ENCODE results near the gene RHOU.

The RHOU gene

DNA sequence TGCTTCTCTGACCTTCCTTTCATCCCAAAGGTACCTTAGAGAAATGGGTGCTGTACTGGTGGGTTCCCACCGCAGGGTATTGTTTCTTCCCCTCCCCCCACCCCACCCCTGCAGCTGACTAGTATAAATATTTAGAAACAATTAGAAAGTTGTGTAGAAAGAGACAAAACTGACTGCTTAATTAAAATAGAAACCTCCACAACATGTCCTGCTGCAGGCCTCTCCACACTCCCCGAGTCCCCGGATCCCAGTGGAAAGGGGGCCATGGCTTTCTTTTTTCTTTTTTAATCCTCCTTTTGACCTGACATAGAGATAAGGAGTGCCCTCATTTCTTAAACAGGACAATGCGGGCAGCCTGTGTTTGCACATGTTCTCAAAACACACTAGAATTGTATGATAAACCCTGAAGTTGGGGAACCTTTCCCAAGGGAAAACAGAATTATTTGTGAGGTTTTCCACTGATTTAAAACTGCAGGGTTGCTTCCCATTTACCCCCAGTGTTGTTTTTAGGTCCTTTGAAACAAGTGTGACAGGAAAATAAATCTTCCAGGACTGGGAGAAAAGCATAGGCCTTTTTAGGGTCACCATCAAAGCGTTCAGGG is 1.7 kb downstream of the RHOU start:
- no peak for TF ChIP-seq EZH2phosphoT487 (IDR thresholded peaks at IDR 0.05; ENCODE audit: low read depth)
- TF ChIP-seq, protein P1, sequence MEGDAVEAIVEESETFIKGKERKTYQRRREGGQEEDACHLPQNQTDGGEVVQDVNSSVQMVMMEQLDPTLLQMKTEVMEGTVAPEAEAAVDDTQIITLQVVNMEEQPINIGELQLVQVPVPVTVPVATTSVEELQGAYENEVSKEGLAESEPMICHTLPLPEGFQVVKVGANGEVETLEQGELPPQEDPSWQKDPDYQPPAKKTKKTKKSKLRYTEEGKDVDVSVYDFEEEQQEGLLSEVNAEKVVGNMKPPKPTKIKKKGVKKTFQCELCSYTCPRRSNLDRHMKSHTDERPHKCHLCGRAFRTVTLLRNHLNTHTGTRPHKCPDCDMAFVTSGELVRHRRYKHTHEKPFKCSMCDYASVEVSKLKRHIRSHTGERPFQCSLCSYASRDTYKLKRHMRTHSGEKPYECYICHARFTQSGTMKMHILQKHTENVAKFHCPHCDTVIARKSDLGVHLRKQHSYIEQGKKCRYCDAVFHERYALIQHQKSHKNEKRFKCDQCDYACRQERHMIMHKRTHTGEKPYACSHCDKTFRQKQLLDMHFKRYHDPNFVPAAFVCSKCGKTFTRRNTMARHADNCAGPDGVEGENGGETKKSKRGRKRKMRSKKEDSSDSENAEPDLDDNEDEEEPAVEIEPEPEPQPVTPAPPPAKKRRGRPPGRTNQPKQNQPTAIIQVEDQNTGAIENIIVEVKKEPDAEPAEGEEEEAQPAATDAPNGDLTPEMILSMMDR (IDR thresholded peaks at IDR 0.05; ENCODE audit: low read depth, low read length) = no peak
- H3K79me2 ChIP-seq (ENCODE audit: low read length) = no peaks in the 10 kb centered on the region
- H3K4me2 ChIP-seq (ENCODE audit: low read length) = no peak overlapping the region
- H3K36me3 ChIP-seq (replicated peaks; ENCODE audit: low read depth, low read length) = no peaks in the 10 kb centered on the region
- no peaks in the 10 kb centered on the region for H3K9me3 ChIP-seq (ENCODE audit: insufficient read depth, low read length)
- no peaks in the 10 kb centered on the region for H4K20me1 ChIP-seq (ENCODE audit: insufficient read depth, low read length)
- H2AFZ ChIP-seq (ENCODE audit: low read depth, low read length) = no peak overlapping the region
- no peak overlapping the region for H3K27ac ChIP-seq (ENCODE audit: low read length)
- no peaks in the 10 kb centered on the region for H3K4me1 ChIP-seq (ENCODE audit: low read length)
- H3K9ac ChIP-seq (ENCODE audit: low read length) = no peak overlapping the region
- H3K27me3 ChIP-seq (ENCODE audit: low read depth, low read length) = peaks cover 33% of the 10 kb centered on the region
- no peak overlapping the region for H3K4me3 ChIP-seq (ENCODE audit: low read length)

DNA sequence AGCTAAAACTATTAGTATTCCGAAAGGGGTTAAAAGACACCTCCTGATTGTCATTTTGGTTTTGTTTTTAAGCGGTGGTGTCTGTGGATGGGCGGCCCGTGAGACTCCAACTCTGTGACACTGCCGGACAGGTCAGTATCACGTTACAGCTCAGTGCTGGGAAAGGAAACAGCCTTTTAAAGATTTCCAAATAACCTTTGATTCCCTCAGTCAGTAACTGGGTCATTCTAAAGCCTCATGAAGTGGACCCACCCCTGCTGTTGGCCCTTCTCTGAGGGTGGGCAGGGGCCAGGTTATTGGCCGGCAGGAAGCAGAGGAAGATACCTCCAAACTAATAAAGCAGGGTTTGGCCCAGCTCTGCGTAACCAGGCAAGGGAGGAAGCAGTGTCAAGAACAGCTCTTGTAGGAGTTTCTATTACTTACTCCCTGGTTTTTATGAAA is 2.3 kb downstream of the RHOU start:
- H4K20me1 ChIP-seq (ENCODE audit: insufficient read depth, low read length) = no peaks in the 10 kb centered on the region
- H3K27ac ChIP-seq (ENCODE audit: low read length) = no peak overlapping the region
- no peak overlapping the region for H3K4me3 ChIP-seq (ENCODE audit: low read length)
- no peaks in the 10 kb centered on the region for H3K36me3 ChIP-seq (replicated peaks; ENCODE audit: low read depth, low read length)
- no peak overlapping the region for H3K9ac ChIP-seq (ENCODE audit: low read length)
- H3K4me1 ChIP-seq (ENCODE audit: low read length) = no peaks in the 10 kb centered on the region
- TF ChIP-seq, protein P1 (IDR thresholded peaks at IDR 0.05; ENCODE audit: low read depth, low read length) = no peak
- no peak for TF ChIP-seq EZH2phosphoT487 (IDR thresholded peaks at IDR 0.05; ENCODE audit: low read depth)
- H2AFZ ChIP-seq (ENCODE audit: low read depth, low read length) = no peak overlapping the region
- peaks cover 33% of the 10 kb centered on the region for H3K27me3 ChIP-seq (ENCODE audit: low read depth, low read length)
- H3K4me2 ChIP-seq (ENCODE audit: low read length) = no peak overlapping the region
- no peaks in the 10 kb centered on the region for H3K9me3 ChIP-seq (ENCODE audit: insufficient read depth, low read length)
- H3K79me2 ChIP-seq (ENCODE audit: low read length) = no peaks in the 10 kb centered on the region

DNA sequence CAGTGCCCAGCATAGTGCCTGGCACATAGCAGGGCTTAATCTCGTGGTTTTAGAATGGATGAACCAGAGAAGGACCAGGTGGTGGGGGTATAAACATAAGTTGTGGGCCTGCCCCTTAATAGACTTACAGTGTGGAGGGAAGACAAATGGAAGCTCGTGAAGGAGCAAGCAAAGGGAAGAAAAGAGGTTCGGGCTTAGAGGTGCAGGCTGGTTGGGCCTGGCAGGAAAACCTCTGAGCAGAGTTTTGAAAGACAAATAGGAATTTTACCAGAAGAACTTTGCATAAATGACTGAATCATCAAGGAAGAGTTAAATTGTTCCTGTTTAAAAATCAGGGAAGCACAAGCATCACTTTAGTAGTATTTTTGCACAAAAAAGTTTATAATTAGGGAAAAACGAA is 4.5 kb downstream of the RHOU start:
- Histone ChIP-seq H2AFZ (ENCODE audit: low read depth, low read length) (no peak overlapping the region), H3K27me3 (ENCODE audit: low read depth, low read length) (peaks cover 28% of the 10 kb centered on the region; the same call in 1 of the 2 replicates), H3K4me3 (ENCODE audit: low read length) (no peak overlapping the region), H3K4me2 (ENCODE audit: low read length) (no peak overlapping the region), H3K9me3 (ENCODE audit: insufficient read depth, low read length) (no peaks in the 10 kb centered on the region), H3K36me3 (replicated peaks; ENCODE audit: low read depth, low read length) (no peaks in the 10 kb centered on the region), H4K20me1 (ENCODE audit: insufficient read depth, low read length) (no peaks in the 10 kb centered on the region), H3K79me2 (ENCODE audit: low read length) (no peaks in the 10 kb centered on the region), H3K4me1 (ENCODE audit: low read length) (no peaks in the 10 kb centered on the region), H3K9ac (ENCODE audit: low read length) (no peak overlapping the region), H3K27ac (ENCODE audit: low read length) (no peak overlapping the region)
- TF ChIP-seq, protein P1 (IDR thresholded peaks at IDR 0.05; ENCODE audit: low read depth, low read length) = no peak
- no peak for TF ChIP-seq EZH2phosphoT487 (IDR thresholded peaks at IDR 0.05; ENCODE audit: low read depth)

DNA sequence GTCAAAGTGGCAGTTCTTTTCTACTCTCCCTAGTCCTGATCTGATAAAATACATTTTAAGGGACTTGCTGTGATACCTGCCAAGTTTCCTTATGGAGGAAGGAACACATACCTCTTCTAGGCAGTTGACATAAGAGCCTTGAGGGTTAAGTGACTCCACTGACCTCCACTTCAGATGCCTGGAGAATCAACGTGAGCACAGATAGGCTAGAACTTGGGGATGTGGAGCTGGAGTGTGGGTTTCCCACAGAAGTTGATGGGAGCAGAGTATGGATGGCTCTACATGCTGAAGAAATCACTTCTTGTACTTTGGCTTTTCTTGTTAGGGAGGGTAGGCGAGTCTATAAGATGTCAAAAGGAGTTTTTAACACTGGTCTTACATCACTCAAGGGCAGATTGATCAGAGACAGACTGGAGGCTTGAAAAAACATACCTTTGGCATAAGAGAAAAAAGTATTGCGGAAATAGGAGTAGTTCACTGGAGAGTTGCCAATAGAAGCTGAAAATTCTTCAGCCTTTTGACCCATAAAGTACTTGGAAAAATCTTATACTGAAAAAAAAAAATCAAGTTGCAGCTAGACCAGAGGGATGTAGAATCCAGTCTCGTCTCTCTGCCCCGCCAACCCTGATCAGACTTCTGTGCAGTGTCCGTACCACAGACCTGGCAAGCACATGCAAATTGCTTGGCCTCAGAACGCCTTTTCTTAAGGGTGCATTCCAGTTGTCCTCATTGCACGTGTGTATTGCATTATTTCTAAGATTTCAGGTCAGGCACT is 5.5 kb downstream of the RHOU start:
- Histone ChIP-seq H3K36me3 (replicated peaks; ENCODE audit: low read depth, low read length) (no peaks in the 10 kb centered on the region), H3K27ac (ENCODE audit: low read length) (no peak overlapping the region), H3K27me3 (ENCODE audit: low read depth, low read length) (peaks cover 28% of the 10 kb centered on the region; the same call in 1 of the 2 replicates), H4K20me1 (ENCODE audit: insufficient read depth, low read length) (no peaks in the 10 kb centered on the region), H3K4me3 (ENCODE audit: low read length) (no peak overlapping the region), H3K9ac (ENCODE audit: low read length) (no peak overlapping the region), H3K4me2 (ENCODE audit: low read length) (no peak overlapping the region), H3K4me1 (ENCODE audit: low read length) (no peaks in the 10 kb centered on the region), H3K9me3 (ENCODE audit: insufficient read depth, low read length) (no peaks in the 10 kb centered on the region), H2AFZ (ENCODE audit: low read depth, low read length) (no peak overlapping the region), H3K79me2 (ENCODE audit: low read length) (no peaks in the 10 kb centered on the region)
- no peak for TF ChIP-seq EZH2phosphoT487 (IDR thresholded peaks at IDR 0.05; ENCODE audit: low read depth)
- TF ChIP-seq, protein P1 (IDR thresholded peaks at IDR 0.05; ENCODE audit: low read depth, low read length) = no peak

Measured in OCI-LY3 (cell line).